Vagina (tissue), 2 donors: Measurements from ENCODE around the gene CFAP251. TPM values are rescaled to one million over a fixed set of nuclear protein-coding genes. Genes with fewer than 3 reads are reported as not detected.

ENCODE experiments used
- DNase-seq, 2 donors: peaks; one replicate each; pipeline ENCODE4 v3.0.0-alpha.2; 2017; ENCODE audit errors: extremely low spot score in 2 of 2
- H3K27ac ChIP-seq: fragments of 200-600 bp; sonication (generic); one replicate; pipeline ENCODE4 v1.5.1; 2019
- H3K27me3 ChIP-seq: fragments of 200-600 bp; sonication (generic); one replicate; pipeline ENCODE4 v1.5.1; 2019
- H3K36me3 ChIP-seq, 2 donors: fragments of 200-600 bp; sonication (generic); one replicate each; pipeline ENCODE4 v1.5.1; 2017 to 2019
- H3K4me1 ChIP-seq: fragments of 200-600 bp; sonication (generic); one replicate; pipeline ENCODE4 v1.5.1; 2019
- H3K4me3 ChIP-seq, 2 donors: fragments of 200-600 bp; sonication (generic); 1 replicate in 1 of 2; 2 replicates in 1 of 2; pipeline ENCODE4 v1.5.1; 2016 to 2019
- H3K9me3 ChIP-seq: fragments of 200-600 bp; sonication (generic); one replicate; pipeline ENCODE4 v1.5.1; 2019
- POLR2A ChIP-seq, 2 donors: fragments of 450-650 bp; IDR thresholded peaks; one replicate each; pipeline ENCODE4 v1.6.1; 2017; ENCODE audit warnings: antibody characterized with exemption in 2 of 2, mild to moderate bottlenecking in 2 of 2, moderate library complexity in 2 of 2
- POLR2AphosphoS5 ChIP-seq, 2 donors: sonication (generic); formaldehyde crosslinking; IDR thresholded peaks; one replicate each; pipeline ENCODE4 v1.9.0; 2017; ENCODE audit warnings: antibody characterized with exemption in 2 of 2, mild to moderate bottlenecking in 2 of 2, low read depth in 1 of 2; ENCODE audit not compliant: insufficient read depth in 1 of 2
- intact Hi-C: fragments of 100-400 bp; cut with DNase I; formaldehyde crosslinking; loops from one replicate; pipeline ENCODE4 v1.15.1; 2023
- total RNA-seq: library from RNA; depleted of rRNA; stranded (reverse); fragments of >200 nt; gene quantifications from one replicate; pipeline ENCODE4 v1.2.3, GENCODE V29; 2016
- TF ChIP-seq, protein P1 (sequence below), 3 experiments: fragments of 450-650 bp in 2 of 3; fragments of 200-600 bp in 1 of 3; sonication (generic) in 1 of 3; IDR thresholded peaks; one replicate each; pipeline ENCODE4 v1.5.1; 2017 to 2019; ENCODE audit warnings: antibody characterized with exemption in 3 of 3, mild to moderate bottlenecking in 2 of 3, moderate library complexity in 2 of 3

Gene CFAP251
- total RNA-seq, 1 donor from 2014 or later, result 8.8 TPM

DNA sequence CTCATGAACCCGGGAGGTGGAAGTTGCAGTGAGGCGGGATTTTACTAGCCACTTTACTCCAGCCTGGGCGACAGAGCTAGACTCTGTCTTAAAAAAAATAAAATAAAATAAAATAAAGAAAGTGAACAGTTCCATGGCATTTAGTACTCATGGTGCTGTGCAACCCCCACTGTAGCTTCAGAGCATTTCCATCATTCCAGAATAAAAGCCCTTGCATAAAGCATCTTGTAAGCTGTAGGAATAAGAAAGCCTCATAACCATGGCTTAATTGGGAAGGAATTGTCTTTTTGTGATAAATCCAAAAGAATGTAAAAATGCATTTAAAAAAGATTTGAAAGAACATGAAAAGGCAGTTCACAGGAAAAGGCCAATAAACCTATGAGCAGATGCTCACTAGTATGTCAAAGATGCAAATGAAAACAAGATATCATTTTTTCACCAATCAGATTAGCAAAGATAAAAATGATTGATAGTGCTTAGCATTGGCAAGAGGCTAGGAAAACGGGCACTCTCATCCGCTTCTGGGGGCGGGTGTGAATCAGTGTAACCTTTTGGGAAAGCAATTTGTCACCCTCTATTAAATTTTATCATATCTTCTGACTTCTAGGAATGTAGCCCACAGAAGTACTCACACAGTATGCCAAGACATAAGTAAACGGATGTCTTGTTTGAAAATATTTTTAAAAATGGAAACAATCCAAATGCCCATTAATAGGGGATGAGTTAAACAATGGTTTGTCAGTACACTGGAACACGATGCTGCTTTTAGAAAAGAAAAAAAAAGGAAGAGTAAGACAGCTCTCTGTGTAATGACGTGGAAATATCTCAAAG is 46.6 kb downstream of the CFAP251 start:
- Histone ChIP-seq H3K9me3 (no peaks in the 10 kb centered on the region), H3K27ac (no peak overlapping the region), H3K4me3 (no peak overlapping the region), H3K27me3 (no peaks in the 10 kb centered on the region), H3K4me1 (peaks cover 6% of the 10 kb centered on the region), H3K36me3 (no peaks in the 10 kb centered on the region)
- no peak for DNase-seq
- intact Hi-C loops, result no loop called here
- TF ChIP-seq, protein P1, sequence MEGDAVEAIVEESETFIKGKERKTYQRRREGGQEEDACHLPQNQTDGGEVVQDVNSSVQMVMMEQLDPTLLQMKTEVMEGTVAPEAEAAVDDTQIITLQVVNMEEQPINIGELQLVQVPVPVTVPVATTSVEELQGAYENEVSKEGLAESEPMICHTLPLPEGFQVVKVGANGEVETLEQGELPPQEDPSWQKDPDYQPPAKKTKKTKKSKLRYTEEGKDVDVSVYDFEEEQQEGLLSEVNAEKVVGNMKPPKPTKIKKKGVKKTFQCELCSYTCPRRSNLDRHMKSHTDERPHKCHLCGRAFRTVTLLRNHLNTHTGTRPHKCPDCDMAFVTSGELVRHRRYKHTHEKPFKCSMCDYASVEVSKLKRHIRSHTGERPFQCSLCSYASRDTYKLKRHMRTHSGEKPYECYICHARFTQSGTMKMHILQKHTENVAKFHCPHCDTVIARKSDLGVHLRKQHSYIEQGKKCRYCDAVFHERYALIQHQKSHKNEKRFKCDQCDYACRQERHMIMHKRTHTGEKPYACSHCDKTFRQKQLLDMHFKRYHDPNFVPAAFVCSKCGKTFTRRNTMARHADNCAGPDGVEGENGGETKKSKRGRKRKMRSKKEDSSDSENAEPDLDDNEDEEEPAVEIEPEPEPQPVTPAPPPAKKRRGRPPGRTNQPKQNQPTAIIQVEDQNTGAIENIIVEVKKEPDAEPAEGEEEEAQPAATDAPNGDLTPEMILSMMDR (IDR thresholded peaks at IDR 0.05), result no peak

DNA sequence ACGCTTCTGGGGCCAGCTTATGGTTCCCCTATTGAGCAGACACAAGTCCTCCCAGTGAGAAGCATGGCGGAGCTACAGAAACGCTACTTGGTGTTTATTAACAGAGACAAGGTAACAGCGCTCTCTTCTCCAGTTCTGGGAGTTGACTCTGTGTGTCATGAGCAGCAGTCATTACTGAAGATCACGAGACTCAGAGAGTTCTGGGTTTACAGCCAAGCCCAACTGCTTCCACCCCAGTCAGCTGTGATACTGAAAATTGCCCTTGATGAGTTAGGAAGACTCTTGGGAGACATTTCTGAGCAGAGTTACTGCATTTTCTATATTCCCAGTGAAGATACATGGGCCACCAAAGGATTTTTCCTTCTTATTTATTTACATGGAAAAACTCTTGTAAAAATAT is 48.6 kb downstream of the CFAP251 start:
- H3K27ac ChIP-seq, result no peak overlapping the region
- H3K4me3 ChIP-seq, result no peak overlapping the region
- intact Hi-C loops, result no loop called here
- no peaks in the 10 kb centered on the region for H3K27me3 ChIP-seq
- no peak for DNase-seq
- no peaks in the 10 kb centered on the region for H3K36me3 ChIP-seq
- TF ChIP-seq POLR2AphosphoS5 (IDR thresholded peaks at IDR 0.05; ENCODE audit: insufficient read depth in 1 of 2, low read depth in 1 of 2) (no peak), POLR2A (IDR thresholded peaks at IDR 0.05) (no peak)
- TF ChIP-seq, protein P1 (IDR thresholded peaks at IDR 0.05), result no peak
- no peaks in the 10 kb centered on the region for H3K9me3 ChIP-seq
- H3K4me1 ChIP-seq, result peaks cover 6% of the 10 kb centered on the region

DNA sequence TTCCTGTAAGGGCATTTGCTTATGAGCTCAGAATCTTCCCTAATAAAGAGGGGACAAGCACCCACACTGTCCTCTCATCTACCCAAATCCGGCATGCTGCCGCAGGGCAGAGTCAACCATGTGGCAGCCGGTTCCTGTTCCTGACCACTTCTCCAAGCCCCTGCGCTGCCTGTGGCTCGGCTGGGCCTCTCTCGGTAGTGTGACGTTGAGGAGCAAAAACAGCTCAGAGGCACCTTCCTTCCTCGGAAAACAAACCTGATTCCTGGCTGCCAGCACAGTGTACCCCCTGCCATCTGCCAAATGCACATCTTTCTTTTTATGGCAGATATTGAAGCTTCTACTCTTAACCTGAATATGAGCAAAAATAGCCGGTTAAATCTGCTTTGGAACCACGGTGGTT is 50.5 kb downstream of the CFAP251 start:
- Histone ChIP-seq H3K36me3 (no peaks in the 10 kb centered on the region), H3K9me3 (no peaks in the 10 kb centered on the region), H3K27me3 (no peaks in the 10 kb centered on the region), H3K4me1 (peaks cover 6% of the 10 kb centered on the region), H3K4me3 (no peak overlapping the region), H3K27ac (no peak overlapping the region)
- TF ChIP-seq POLR2A (IDR thresholded peaks at IDR 0.05) (no peak), POLR2AphosphoS5 (IDR thresholded peaks at IDR 0.05; ENCODE audit: insufficient read depth in 1 of 2, low read depth in 1 of 2) (no peak)
- TF ChIP-seq, protein P1 (IDR thresholded peaks at IDR 0.05), result no peak
- intact Hi-C loops, result no loop called here
- DNase-seq, result no peak

DNA sequence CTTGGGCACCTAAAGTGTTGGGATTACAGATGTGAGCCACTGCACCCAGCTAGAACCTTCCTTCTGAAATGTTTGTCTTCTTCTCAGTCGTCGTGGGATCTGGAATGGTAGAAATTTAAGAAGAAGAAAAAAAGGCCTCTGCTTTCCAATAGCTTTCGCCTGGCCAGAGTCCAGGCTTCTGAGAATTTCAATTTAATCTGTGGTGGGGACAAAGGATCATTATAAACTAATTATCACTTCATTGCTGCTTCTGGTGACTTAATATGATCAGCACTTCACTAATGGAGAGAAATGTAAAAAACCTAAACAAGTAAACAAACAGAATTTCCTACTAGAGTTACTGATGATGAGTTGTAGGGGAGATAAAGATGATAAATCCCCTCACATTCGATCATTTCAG is 51.3 kb downstream of the CFAP251 start:
- peaks cover 5% of the 10 kb centered on the region for H3K4me1 ChIP-seq
- no peaks in the 10 kb centered on the region for H3K9me3 ChIP-seq
- no peak for DNase-seq
- H3K4me3 ChIP-seq, result no peak overlapping the region
- no peak overlapping the region for H3K27ac ChIP-seq
- intact Hi-C loops, result no loop called here
- H3K27me3 ChIP-seq, result no peaks in the 10 kb centered on the region
- TF ChIP-seq POLR2A (IDR thresholded peaks at IDR 0.05) (no peak), POLR2AphosphoS5 (IDR thresholded peaks at IDR 0.05; ENCODE audit: insufficient read depth in 1 of 2, low read depth in 1 of 2) (no peak)
- TF ChIP-seq, protein P1 (IDR thresholded peaks at IDR 0.05), result no peak
- H3K36me3 ChIP-seq, result no peaks in the 10 kb centered on the region

DNA sequence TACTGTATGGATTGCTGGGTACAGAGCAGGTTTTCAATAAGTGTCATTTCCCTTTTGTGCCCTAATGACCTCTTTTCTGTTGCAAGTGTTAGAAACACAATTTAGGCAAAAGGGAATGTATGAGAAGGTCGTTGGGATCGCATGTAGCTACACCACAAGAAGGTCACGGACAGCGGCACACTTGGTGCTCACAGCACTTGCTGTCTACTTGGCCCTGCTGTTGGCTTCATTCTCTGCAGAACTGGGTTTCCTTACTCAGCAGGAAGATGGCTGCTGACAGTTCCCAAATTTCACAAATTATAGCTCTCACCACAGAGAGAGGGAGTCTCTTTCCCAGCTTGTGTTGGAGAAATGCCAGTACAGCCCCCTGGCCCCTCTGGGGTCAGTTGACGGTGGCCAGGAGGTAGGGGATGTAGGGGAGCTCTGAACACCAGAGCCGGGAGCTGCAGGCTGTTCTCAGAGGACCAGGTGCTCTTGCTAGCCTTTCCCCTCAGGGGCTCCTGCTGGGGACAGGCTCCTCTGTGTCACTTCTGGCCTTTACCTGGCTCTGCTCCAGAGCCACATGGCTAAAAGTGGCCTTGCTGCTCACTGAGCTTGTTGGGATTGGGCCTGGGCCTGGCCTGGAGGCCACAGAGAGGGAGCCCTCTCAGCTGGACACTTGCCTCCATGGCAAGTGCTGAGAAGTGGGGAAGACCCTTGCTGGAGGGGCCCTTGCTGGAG is 52.3 kb downstream of the CFAP251 start:
- no peaks in the 10 kb centered on the region for H3K4me1 ChIP-seq
- no peaks in the 10 kb centered on the region for H3K36me3 ChIP-seq
- no peak overlapping the region for H3K27ac ChIP-seq
- H3K9me3 ChIP-seq, result no peaks in the 10 kb centered on the region
- intact Hi-C loops, result no loop called here
- no peak for DNase-seq
- no peak overlapping the region for H3K4me3 ChIP-seq
- no peak for TF ChIP-seq POLR2A (IDR thresholded peaks at IDR 0.05)
- no peak for TF ChIP-seq POLR2AphosphoS5 (IDR thresholded peaks at IDR 0.05; ENCODE audit: insufficient read depth in 1 of 2, low read depth in 1 of 2)
- TF ChIP-seq, protein P1 (IDR thresholded peaks at IDR 0.05), result no peak
- H3K27me3 ChIP-seq, result no peaks in the 10 kb centered on the region
